ENCODE results near the gene KLHDC4.

The KLHDC4 gene

GRCh38 chr16:87766485-87766797 is 655 bp upstream of the KLHDC4 start:
- peaks cover 34% of the 10 kb centered on the region for H3K4me1 Mint-ChIP-seq (ENCODE audit: low read depth)
- H3K27me3 Mint-ChIP-seq, result no peaks in the 10 kb centered on the region
- peaks cover 25% of the 10 kb centered on the region for H3K36me3 Mint-ChIP-seq (ENCODE audit: low read depth)
- H3K27ac Mint-ChIP-seq, result no peak overlapping the region
- no peaks in the 10 kb centered on the region for H3K9me3 Mint-ChIP-seq
- H3K4me3 Mint-ChIP-seq, result peak overlapping the region; percentile 93

- Mint-ChIP-seq H3K4me1 (ENCODE audit: low read depth) (peaks cover 37% of the 10 kb centered on the region), H3K27me3 (no peaks in the 10 kb centered on the region), H3K36me3 (ENCODE audit: low read depth) (peaks cover 35% of the 10 kb centered on the region), H3K4me3 (peak overlapping the region; percentile 93), H3K27ac (peak overlapping the region; percentile 93), H3K9me3 (no peaks in the 10 kb centered on the region)
These were observed 362 bp downstream of the KLHDC4 start for GRCh38 chr16:87765473-87765775.

GRCh38 chr16:87764600-87765472 is 950 bp downstream of the KLHDC4 start:
- Mint-ChIP-seq H3K4me1 (ENCODE audit: low read depth) (peaks cover 38% of the 10 kb centered on the region), H3K9me3 (no peaks in the 10 kb centered on the region), H3K36me3 (ENCODE audit: low read depth) (peaks cover 37% of the 10 kb centered on the region), H3K27me3 (no peaks in the 10 kb centered on the region), H3K4me3 (peak overlapping the region; percentile 93), H3K27ac (peak overlapping the region; percentile 92)

- no peaks in the 10 kb centered on the region for H3K27me3 Mint-ChIP-seq
- peak overlapping the region; percentile 56 for H3K27ac Mint-ChIP-seq
- peaks cover 53% of the 10 kb centered on the region for H3K36me3 Mint-ChIP-seq (ENCODE audit: low read depth)
- peak overlapping the region; percentile 58 for H3K4me3 Mint-ChIP-seq
- H3K9me3 Mint-ChIP-seq, result no peaks in the 10 kb centered on the region
- peaks cover 36% of the 10 kb centered on the region for H3K4me1 Mint-ChIP-seq (ENCODE audit: low read depth)
These were observed 3.2 kb downstream of the KLHDC4 start for GRCh38 chr16:87762620-87763019.

- Mint-ChIP-seq H3K9me3 (no peaks in the 10 kb centered on the region), H3K27ac (peak overlapping the region; percentile 56), H3K4me3 (peak overlapping the region; percentile 58), H3K27me3 (no peaks in the 10 kb centered on the region), H3K36me3 (ENCODE audit: low read depth) (peaks cover 58% of the 10 kb centered on the region), H3K4me1 (ENCODE audit: low read depth) (peaks cover 34% of the 10 kb centered on the region)
These were observed 3.7 kb downstream of the KLHDC4 start for GRCh38 chr16:87762071-87762571.

GRCh38 chr16:87761060-87761459 is 4.7 kb downstream of the KLHDC4 start:
- Mint-ChIP-seq H3K27ac (no peak overlapping the region), H3K9me3 (no peaks in the 10 kb centered on the region), H3K4me1 (ENCODE audit: low read depth) (peaks cover 33% of the 10 kb centered on the region), H3K36me3 (ENCODE audit: low read depth) (peaks cover 68% of the 10 kb centered on the region), H3K27me3 (no peaks in the 10 kb centered on the region), H3K4me3 (no peak overlapping the region)

GRCh38 chr16:87757841-87758426 is 7.9 kb downstream of the KLHDC4 start:
- H3K4me3 Mint-ChIP-seq, result no peak overlapping the region
- H3K4me1 Mint-ChIP-seq (ENCODE audit: low read depth), result peaks cover 27% of the 10 kb centered on the region
- no peaks in the 10 kb centered on the region for H3K9me3 Mint-ChIP-seq
- no peak overlapping the region for H3K27ac Mint-ChIP-seq
- H3K27me3 Mint-ChIP-seq, result no peaks in the 10 kb centered on the region
- peaks cover 82% of the 10 kb centered on the region for H3K36me3 Mint-ChIP-seq (ENCODE audit: low read depth)

GRCh38 chr16:87754535-87754934 is 11.3 kb downstream of the KLHDC4 start:
- Mint-ChIP-seq H3K27me3 (no peaks in the 10 kb centered on the region), H3K4me3 (no peak overlapping the region), H3K9me3 (no peaks in the 10 kb centered on the region), H3K27ac (no peak overlapping the region), H3K36me3 (ENCODE audit: low read depth) (peaks cover 78% of the 10 kb centered on the region), H3K4me1 (ENCODE audit: low read depth) (peaks cover 9% of the 10 kb centered on the region)

- peaks cover 61% of the 10 kb centered on the region for H3K36me3 Mint-ChIP-seq (ENCODE audit: low read depth)
- no peak overlapping the region for H3K4me3 Mint-ChIP-seq
- H3K9me3 Mint-ChIP-seq, result no peaks in the 10 kb centered on the region
- H3K27me3 Mint-ChIP-seq, result no peaks in the 10 kb centered on the region
- H3K27ac Mint-ChIP-seq, result no peak overlapping the region
- H3K4me1 Mint-ChIP-seq (ENCODE audit: low read depth), result no peaks in the 10 kb centered on the region
These were observed 18.0 kb downstream of the KLHDC4 start for GRCh38 chr16:87747626-87748414.

- Mint-ChIP-seq H3K4me1 (ENCODE audit: low read depth) (no peaks in the 10 kb centered on the region), H3K27ac (no peak overlapping the region), H3K36me3 (ENCODE audit: low read depth) (peaks cover 63% of the 10 kb centered on the region), H3K27me3 (no peaks in the 10 kb centered on the region), H3K9me3 (no peaks in the 10 kb centered on the region), H3K4me3 (no peak overlapping the region)
These were observed 19.6 kb downstream of the KLHDC4 start for GRCh38 chr16:87746178-87746577.

GRCh38 chr16:87744750-87745514 is 20.9 kb downstream of the KLHDC4 start:
- Mint-ChIP-seq H3K36me3 (ENCODE audit: low read depth) (peaks cover 58% of the 10 kb centered on the region), H3K27ac (no peak overlapping the region), H3K4me1 (ENCODE audit: low read depth) (peaks cover 4% of the 10 kb centered on the region), H3K9me3 (no peaks in the 10 kb centered on the region), H3K4me3 (no peak overlapping the region), H3K27me3 (no peaks in the 10 kb centered on the region)

- H3K4me3 Mint-ChIP-seq, result no peak overlapping the region
- H3K4me1 Mint-ChIP-seq (ENCODE audit: low read depth), result peaks cover 4% of the 10 kb centered on the region
- no peaks in the 10 kb centered on the region for H3K9me3 Mint-ChIP-seq
- no peaks in the 10 kb centered on the region for H3K27me3 Mint-ChIP-seq
- peaks cover 41% of the 10 kb centered on the region for H3K36me3 Mint-ChIP-seq (ENCODE audit: low read depth)
- H3K27ac Mint-ChIP-seq, result no peak overlapping the region
These were observed 22.9 kb downstream of the KLHDC4 start for GRCh38 chr16:87742781-87743490.

GRCh38 chr16:87741700-87742415 is 23.9 kb downstream of the KLHDC4 start:
- Mint-ChIP-seq H3K4me1 (ENCODE audit: low read depth) (peaks cover 4% of the 10 kb centered on the region), H3K27ac (no peak overlapping the region), H3K4me3 (no peak overlapping the region), H3K36me3 (ENCODE audit: low read depth) (peaks cover 38% of the 10 kb centered on the region), H3K9me3 (no peaks in the 10 kb centered on the region), H3K27me3 (no peaks in the 10 kb centered on the region)

Data from stimulated activated naive CD8-positive, alpha-beta T cell treated with anti-CD3 and anti-CD28 coated beads, Interleukin-15, Interleukin-2, amounts not matched to agents 100 ng/mL and 50 ng/mL, for 24 hours (primary cell).